Measurements from ENCODE around the gene SNED1. TPM values are rescaled to one million over a fixed set of nuclear protein-coding genes. Genes with fewer than 3 reads are reported as not detected.
A peak's percentile ranks its signal among the peaks of the same experiment; 100 is the strongest.

The SNED1 gene
- total RNA-seq, 1 donor from 2014 or later = 148 TPM

DNA sequence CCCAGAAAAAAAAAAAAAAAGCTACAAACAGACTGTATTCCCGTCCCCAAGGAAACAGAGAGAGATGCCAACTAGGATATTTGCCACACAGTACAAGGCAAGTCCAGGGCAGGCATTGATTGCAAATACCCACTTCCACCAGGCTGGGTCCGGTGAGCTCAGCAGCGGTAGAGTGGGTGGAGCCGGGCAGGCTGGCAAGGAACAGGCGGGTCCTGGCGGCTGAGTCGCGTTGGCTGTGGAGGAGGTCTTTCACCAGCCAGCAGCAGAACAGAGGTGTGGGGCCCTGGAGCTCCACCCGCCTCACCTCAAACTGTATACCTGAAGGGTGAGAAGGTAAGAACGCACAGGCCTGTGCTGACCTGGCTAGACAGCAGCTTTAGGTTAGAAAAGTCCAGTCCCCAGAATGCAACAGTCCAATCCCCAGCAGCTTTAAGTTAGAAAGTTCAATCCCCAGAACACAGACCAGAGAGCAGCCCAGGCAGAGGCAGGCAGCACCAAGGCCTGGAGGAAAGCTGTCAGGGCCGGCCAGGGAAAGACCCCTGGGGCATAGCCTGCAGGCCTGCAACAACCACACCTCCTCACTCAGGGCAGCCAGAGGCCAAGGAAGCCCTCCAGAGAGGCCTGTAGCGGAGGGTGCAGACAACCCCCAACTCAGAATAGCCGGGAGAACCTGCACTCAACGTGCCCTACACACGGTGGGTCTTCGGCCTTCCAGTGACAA lies 125.6 kb downstream of the SNED1 start:
- DNase-seq (ENCODE audit: low spot score) (peak; percentile 56), ATAC-seq (peak; percentile 52)

DNA sequence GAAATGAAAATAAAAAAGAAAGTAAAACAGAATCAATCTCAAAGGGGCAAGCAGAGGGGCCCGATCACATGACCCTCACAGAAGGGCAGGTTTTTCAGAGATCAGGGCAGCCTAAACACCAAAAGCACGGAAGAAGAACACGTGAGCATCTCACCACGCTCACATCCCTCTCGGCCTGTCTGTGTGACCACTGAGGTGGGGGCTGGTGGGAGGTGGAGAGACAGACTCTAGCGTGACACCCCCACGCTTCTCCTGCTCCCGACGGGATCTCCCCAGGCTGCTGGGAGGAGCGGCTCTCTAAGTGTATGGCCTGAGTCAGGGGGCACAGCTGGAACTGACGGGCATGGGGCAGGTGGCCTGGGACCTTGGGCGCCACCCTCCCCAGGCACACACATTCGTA lies 127.2 kb downstream of the SNED1 start:
- intact Hi-C loops (cut with DNase I) = no loop called here
- ATAC-seq = no peak
- DNase-seq (ENCODE audit: low spot score) = peak; percentile 42

More for the DNA sequence above, 125.6 kb downstream of the SNED1 start:
- intact Hi-C loops (cut with DNase I) = no loop called here

DNA sequence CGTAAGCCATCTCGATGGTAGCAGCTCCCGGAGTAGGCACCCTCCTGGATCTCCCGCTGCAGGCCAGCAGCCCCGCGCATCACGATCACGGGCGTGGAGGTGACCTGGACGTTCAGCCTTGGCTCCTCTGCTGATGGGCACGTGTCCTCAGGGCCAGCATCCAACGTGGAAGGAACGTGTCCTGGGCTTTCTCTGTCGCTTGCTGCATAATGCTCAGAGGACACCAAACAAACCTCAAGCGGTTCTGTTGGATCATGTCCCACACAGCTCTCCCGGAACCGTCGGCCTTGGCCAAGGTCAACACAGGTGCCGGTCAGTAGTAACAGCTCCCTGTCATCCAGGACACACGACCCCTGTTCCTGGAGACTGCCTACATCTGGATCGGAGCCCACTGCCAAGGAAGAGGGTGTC lies 127.8 kb downstream of the SNED1 start:
- DNase-seq (ENCODE audit: low spot score) (peak; percentile 37), ATAC-seq (no peak)
- intact Hi-C loops (cut with DNase I) = no loop called here

DNA sequence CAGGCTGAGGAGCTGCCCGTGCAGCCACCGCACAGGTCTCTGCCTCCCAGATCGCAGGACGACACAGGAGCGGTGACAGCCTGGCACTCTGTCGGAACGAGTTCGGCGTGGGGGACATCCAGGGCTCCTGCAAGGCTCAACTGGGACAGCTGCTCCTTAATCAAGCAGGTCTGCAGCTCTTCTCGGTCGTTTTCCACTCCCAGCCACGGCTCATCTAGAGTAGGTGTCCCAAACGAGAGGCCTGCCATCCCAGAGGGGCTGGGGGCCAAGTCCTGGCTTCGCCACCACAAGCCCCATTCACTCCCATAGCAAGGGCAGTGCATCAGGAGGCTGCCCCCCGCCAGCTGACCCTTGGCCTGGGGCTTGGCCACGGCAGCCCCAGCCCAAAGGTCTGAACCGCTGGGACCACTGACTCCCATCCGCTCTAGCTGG lies 128.4 kb downstream of the SNED1 start:
- peak; percentile 38 for DNase-seq (ENCODE audit: low spot score)
- ATAC-seq = no peak
- intact Hi-C loops (cut with DNase I) = no loop called here

DNA sequence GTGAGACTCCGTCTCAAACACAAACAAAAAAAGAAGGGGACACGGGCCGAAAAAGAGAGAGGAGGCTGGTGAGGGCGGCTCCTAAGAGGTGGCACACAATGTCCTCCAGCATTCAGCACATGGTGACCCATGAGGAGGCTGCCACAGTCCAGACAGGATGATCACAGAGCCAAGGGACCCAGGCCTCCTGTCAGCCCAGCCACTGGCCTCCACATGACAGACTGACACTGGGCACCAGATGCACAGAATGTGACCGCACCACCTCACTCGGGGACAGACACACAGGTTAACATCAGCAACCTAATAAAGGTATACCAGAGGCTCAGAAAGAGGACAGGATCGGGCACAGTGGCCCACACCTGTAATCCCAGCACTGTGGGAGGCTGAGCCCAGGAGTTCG lies 129.8 kb downstream of the SNED1 start:
- intact Hi-C loops (cut with DNase I) = no loop called here
- DNase-seq (ENCODE audit: low spot score) = peak; percentile 23
- ATAC-seq = no peak

DNA sequence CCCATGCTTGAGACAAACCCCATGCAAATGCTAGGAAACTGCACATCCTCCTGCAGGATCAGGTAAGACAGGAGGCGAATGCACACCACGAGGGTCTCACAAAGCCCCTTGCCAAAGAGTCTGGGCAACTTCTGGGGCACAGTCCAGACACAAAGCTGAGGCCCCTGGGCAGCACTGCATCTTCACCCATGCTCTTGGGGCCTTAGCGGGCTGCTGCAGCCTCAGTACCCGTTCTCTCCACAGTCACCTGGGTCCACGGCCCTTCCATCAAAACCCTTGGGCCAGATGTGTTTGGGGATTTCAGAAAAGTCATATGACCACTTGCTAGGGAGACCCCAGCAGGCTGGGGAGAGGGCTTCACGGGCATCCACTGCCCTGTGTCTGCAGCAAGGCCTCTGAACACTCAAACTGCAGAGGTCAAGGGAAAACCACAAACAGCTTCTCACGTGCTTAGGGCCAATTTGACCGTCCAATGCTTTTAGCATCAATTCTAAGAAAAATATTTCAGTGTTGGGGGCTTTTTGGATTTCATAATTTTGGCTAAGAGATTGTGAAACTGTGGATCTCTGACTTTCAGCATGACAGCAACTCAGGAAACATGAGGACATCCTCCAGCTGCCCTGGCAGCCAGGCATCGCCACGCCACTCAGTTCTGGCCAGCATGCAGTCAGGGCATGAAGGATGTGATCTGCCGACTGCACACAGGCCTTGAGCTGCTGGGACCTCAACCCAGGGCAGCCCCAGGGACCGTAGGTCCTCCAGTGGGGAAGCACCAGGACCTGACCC lies 130.9 kb downstream of the SNED1 start:
- ATAC-seq (no peak), DNase-seq (ENCODE audit: low spot score) (peak; percentile 36)
- intact Hi-C loops (cut with DNase I) = no loop called here

DNA sequence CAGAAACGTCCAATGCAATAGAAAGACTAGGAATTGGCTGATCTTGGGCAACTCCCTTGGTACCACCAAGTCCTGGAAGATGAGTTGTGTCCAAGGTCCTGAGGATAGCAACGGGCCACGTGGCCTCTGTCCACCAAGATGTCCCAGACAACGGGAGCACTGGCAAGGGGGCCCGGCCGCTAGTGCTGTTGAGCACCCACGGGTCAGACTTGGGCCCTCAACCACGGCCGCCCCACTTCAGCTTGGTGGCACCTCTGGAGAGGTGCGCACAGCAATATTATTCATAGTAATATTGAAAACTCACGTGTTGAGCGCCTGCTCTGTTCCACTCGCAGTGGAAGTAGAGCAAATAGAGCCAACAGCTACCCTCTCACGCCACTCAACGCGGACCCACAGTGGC lies 131.9 kb downstream of the SNED1 start:
- intact Hi-C loops (cut with DNase I) = no loop called here
- DNase-seq (ENCODE audit: low spot score) (peak; percentile 35), ATAC-seq (no peak)

DNA sequence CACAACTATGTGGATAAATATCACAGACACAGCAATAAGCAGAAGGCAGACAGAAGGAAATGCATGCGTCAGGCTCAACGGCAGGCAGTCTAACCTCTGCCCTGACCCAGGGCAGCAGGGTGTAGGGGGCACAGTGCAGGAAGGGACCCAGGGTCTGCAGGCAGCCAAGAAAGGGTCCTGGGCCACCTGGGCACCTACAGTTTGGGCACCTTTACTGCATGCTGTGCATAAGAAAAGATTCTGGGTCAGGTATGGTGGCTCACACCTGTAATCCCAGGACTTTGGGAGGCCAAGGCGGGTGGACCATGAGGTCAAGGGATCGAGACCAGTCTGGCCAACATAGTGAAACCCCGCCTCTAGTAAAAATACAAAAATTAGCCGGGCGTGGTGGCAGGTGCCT lies 133.1 kb downstream of the SNED1 start:
- peak; percentile 23 for DNase-seq (ENCODE audit: low spot score)
- no peak for ATAC-seq
- intact Hi-C loops (cut with DNase I) = no loop called here

DNA sequence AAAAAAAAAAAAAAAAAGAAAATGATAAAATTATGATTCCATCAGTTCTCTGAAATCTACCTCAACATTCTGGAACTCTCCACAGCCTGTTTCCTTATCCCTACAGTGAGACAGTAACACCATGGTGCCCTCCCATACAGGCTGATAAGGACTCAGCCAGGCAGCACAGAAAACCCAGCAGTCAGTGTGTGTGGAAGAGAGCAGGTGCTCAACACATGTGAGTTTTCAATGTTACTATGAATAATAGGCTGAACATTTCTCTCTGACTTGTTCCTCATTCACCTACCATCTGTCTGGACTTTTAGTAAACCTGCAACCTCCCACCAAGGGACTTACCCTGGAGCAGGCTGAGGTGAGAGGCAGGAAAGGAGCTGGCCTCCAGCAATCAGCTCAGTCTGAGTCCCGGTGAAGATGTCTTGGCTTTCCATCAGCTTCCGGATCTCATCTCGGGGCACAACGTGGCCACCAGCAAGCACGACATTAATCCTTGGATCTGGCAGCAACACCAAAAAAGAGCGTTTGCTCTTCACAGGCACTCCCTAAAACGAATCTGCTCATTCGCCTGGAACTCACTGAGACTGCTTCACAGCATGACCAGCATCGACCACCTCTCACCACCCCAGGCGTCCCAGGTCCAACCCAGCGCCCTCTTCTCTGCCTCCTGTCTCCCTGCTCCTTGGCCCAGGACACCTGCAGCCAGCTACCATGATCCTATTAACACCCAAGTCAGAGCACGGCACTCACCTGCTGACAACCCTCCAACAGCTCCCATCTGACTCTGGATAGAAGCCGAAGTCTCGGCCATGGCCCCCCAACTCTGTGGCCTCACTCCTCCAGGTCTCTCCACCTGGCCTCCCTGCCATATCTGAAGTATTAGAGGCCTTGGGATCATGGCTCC lies 134.4 kb downstream of the SNED1 start:
- ATAC-seq (no peak), DNase-seq (ENCODE audit: low spot score) (peak; percentile 26)
- intact Hi-C loops (cut with DNase I) = no loop called here

DNA sequence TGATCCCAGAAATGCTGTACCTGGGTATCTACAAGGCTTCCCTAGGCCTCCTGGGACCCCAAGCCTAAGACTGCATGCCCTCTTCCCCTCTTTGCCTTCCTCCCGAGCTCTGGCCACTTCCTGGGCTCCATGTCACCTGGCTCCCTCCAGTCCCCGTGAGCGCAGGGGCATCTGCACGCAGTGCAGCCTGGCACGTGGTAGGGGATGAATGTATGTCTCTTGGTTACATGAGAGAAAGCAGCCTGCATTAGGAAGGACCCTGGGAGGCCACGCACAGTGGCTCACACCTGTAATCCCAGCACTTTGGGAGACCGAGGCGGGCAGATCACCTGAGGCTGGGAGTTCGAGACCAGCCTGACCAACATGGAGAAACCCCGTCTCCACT lies 135.0 kb downstream of the SNED1 start:
- ATAC-seq (no peak), DNase-seq (ENCODE audit: low spot score) (peak; percentile 36)
- intact Hi-C loops (cut with DNase I) = no loop called here

DNA sequence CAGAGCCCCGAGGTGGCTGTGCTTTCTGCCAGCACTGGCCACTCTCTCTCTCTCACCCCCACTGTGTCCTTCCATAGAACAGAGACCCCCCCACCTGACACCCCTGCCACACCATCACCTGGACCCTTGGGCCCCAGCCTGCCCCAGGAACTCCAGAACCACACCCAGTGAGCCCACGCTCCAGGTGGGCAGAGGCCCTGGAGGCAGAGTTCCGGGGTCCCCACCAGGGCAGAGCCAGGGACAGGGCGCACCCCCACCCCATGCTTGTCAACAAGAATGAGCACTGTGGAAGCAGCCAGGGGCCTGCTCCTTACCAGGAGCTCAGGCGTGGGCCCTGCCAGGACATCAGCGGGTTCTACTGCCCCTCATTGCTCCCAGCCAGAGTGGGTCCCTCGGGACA lies 136.3 kb downstream of the SNED1 start:
- intact Hi-C loops (cut with DNase I) = no loop called here
- ATAC-seq (no peak), DNase-seq (ENCODE audit: low spot score) (peak; percentile 57)

DNA sequence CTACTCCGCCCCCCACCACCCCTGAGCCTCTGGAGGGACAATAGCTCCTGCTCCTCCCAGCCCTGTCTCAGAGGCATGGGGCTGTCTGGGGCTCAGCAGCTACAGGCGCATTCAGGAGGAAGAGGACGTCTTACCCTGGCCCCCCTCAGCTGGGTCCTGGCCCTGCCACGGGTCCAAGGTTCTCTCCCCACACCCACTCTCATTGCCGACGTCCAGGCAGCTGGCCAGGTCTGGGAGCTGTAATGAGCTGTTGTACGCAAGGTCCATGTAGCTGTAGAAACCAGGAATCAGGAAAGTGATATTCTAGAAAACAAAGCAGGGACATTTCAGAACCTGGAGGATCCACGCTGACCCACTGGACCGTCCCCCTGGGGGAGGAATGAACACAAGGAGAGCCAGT lies 137.3 kb downstream of the SNED1 start:
- intact Hi-C loops (cut with DNase I) = no loop called here
- DNase-seq (ENCODE audit: low spot score) (peak; percentile 36), ATAC-seq (no peak)

DNA sequence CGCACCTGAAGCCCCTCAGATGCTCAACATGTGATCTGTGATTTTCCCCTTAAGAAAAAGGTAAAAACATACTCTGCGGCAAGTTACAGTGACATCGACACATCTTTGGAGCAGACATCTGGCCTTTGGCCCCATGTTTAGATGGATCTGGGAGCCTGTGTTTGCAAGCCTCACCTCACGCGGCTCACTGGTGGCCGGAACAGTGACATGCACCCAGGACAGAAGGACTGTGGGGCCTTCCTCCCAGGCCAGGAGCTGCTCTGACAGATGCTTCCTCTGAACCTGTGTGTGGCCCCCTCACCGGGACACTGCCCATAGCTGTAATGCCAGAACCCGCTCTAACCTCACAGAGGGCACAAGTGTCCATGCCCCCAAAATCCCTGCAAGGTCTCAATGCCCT lies 137.8 kb downstream of the SNED1 start:
- ATAC-seq (no peak), DNase-seq (ENCODE audit: low spot score) (peak; percentile 25)
- intact Hi-C loops (cut with DNase I) = no loop called here

DNA sequence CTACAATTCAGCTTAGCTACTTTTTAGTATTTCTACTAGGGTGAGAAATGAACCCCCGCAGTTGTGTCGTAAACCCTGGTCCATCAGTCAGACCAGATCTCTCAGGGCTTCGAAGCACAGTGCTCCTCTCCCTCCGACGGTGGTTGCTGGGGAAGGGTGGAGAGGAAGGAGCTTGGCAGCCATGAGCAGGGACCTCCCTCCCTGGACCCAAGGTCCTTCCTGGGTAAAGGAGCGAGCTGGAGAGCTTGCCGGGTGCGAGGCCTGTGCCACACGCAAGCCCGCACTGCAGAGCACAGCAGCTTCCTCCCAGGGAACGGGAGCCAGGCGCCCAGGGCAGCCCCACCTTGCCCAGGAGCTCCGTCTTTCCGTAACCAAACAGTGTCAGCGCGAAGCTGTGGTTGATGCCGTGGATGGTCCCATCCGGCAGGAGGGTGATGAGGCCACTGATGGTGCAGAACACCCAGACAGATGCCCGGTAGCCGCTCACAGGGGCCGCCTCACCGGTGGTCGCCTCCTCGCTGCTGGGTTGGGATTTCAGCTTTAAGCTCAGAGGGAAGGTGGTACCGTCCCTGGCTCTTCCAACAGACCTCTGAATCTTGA lies 138.3 kb downstream of the SNED1 start:
- peak; percentile 43 for DNase-seq (ENCODE audit: low spot score)
- intact Hi-C loops (cut with DNase I) = no loop called here
- ATAC-seq = no peak

DNA sequence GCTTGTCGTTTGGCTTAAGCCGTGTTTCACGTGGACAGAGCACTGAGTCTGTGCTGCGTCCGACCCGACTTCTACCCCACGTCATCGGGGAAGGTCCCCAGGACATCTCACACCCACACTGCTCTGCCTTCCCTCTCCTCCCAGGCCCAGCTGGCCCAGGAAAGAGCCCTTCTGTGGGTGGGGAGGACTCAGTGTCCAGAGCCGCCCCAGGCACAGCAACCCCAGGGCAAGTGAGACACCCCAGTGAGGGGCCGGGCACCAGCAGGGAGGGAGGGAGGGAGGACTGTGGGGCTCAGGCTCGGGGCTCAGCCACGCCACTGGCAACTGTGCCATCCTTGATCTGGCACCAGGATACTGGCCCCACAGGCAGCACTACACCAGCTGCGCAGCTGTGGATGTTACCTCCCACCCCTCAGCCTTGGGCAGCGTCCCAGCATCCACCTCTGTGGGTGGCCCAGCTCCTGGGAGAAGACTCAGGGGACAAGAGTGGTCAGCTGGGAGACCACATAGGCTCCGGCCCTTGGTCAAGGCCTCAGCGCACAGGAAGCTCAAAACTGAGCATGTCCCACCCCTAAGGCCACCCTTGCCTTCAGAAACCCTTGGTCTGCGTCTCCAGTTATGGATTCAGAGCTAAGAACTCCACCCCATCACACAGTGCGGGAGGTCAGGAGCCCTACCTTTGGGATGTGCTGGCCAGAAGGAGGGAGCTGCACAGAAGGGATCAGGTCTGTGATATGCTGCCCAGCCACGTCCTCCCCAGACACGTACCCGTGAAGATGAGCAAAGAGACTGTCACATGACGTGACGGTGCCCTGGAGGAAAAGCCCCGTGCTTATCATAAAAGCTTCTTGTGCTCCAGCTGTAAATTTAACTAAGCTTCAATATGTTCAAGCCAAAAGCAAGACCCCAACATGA lies 139.1 kb downstream of the SNED1 start:
- DNase-seq (ENCODE audit: low spot score) (peak; percentile 50), ATAC-seq (no peak)
- intact Hi-C loops (cut with DNase I) = no loop called here

DNA sequence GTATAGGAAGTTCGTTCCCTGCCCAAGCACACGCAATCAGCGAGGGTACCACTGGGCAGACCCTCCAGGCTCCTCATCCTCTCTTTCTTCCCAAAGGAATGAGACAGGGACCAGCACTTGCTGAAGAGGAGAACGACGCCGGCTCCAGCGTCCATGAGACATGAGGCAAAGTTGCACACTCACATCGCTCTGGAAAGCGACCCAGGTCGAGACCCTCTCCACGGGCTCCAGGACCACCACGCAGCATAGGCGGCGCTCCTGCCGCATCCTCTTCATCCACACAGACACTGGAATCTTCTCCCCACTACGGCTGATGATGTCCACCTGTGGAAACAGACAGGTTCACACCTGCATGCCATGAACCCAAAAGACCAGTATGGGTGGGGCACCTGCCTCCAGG lies 140.1 kb downstream of the SNED1 start:
- DNase-seq (ENCODE audit: low spot score) (peak; percentile 50), ATAC-seq (no peak)

DNA sequence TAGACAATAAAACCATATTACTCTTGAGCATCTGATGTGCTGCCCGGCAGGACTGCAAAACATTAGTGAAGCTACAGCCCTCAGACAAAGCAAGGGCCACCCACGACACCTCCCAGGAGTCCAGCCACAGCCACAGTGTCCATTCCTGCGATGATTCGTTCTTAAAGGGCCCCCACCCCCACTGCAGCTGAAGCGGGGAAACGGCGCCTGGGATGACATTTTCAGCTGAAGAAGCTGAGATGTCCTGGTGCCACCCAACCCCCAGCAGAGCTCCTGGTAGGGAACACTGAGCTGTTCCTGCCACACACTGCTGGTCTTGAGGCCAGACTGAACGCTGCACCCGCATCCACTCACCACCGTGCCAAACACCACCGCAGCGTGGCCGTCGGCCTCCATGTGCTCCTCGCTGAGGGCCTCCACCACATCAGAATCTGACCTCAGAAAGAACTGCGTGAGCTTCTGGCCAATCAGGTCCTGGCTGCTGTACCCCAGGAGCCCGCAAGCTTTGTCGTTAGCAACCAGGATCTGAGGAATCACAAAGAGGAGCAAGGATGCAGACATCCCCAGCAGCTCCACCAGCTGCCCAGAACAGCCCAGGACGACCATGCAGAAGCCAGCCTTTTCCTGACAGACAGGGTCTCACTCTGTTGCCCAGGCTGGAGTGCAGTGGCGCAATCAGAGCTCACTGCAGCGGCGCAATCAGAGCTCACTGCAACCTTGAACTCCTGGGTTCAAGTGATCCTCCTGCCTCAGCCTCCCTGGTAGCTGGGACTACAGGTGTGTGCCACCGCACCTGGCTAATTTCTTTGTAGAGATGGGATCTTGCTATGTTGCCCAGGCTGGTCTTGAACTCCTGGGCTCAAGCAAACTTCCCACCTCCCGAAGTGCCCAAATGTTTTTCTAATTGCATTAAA lies 141.4 kb downstream of the SNED1 start:
- no peak for DNase-seq (ENCODE audit: low spot score)
- intact Hi-C loops (cut with DNase I) = loop anchor here (5.0 kb wide), 1 partner anchor 373 kb away; no protein-coding TSS in a partner anchor

More for the DNA sequence above, 140.1 kb downstream of the SNED1 start:
- intact Hi-C loops (cut with DNase I) = no loop called here

More for the DNA sequence above, 141.4 kb downstream of the SNED1 start:
- no peak for ATAC-seq
